OCI-LY1 (cell line): ENCODE data around the gene CUEDC1.

Source experiments
- H2AFZ ChIP-seq: fragments of 200-600 bp; sonication (generic), shearing (Covaris generic); 2 replicates; pipeline ENCODE4 v1.6.0; 2014; ENCODE audit warnings: antibody characterized with exemption, mild to moderate bottlenecking, low read length
- H3F3A ChIP-seq: fragments of 200-600 bp; sonication (generic), shearing (Covaris generic); 2 replicates; pipeline ENCODE4 v1.6.0; 2014; ENCODE audit warnings: mild to moderate bottlenecking, antibody characterized with exemption, low read length, moderate library complexity; ENCODE audit not compliant: insufficient read depth
- H3K27ac ChIP-seq: fragments of 200-600 bp; sonication (generic); 2 replicates; pipeline ENCODE4 v1.5.1; 2014; ENCODE audit warnings: low read length, mixed run types, mild to moderate bottlenecking, low read depth; ENCODE audit not compliant: poor library complexity, severe bottlenecking
- H3K27me3 ChIP-seq: fragments of 200-600 bp; sonication (generic); 2 replicates; pipeline ENCODE4 v1.6.0; 2014; ENCODE audit warnings: antibody characterized with exemption, mild to moderate bottlenecking, low read length, moderate library complexity; ENCODE audit not compliant: insufficient read depth
- H3K36me3 ChIP-seq: fragments of 200-600 bp; sonication (generic); 2 replicates; pipeline ENCODE4 v1.6.1; 2014; ENCODE audit warnings: mild to moderate bottlenecking, antibody characterized with exemption, low read length, moderate library complexity, mixed read lengths; ENCODE audit not compliant: insufficient read depth
- H3K4me1 ChIP-seq: fragments of 200-600 bp; sonication (generic); 2 replicates; pipeline ENCODE4 v1.5.1; 2014; ENCODE audit warnings: mild to moderate bottlenecking, low read length, moderate library complexity; ENCODE audit not compliant: insufficient read depth, severe bottlenecking
- H3K4me2 ChIP-seq: fragments of 200-600 bp; sonication (generic), shearing (Covaris generic); 2 replicates; pipeline ENCODE4 v1.6.1; 2014; ENCODE audit warnings: low read length
- H3K4me3 ChIP-seq: fragments of 200-600 bp; sonication (generic); 2 replicates; pipeline ENCODE4 v1.5.1; 2014; ENCODE audit warnings: low read length, low read depth, mild to moderate bottlenecking, mixed read lengths; ENCODE audit not compliant: poor library complexity, severe bottlenecking
- H3K79me2 ChIP-seq: fragments of 200-600 bp; shearing (Covaris generic); 2 replicates; pipeline ENCODE4 v1.6.1; 2016; ENCODE audit warnings: mixed run types, low read length, mixed read lengths; ENCODE audit not compliant: insufficient read depth
- H3K9ac ChIP-seq: fragments of 200-600 bp; sonication (generic), shearing (Covaris generic); 2 replicates; pipeline ENCODE4 v1.6.1; 2014; ENCODE audit warnings: mild to moderate bottlenecking, low read length, mixed read lengths
- H3K9me2 ChIP-seq: fragments of 200-600 bp; sonication (generic), shearing (Covaris generic); 2 replicates; pipeline ENCODE4 v1.6.1; 2014; ENCODE audit warnings: low read depth, mild to moderate bottlenecking, low read length, mixed read lengths
- H3K9me3 ChIP-seq: fragments of 200-600 bp; shearing (Covaris generic); 2 replicates; pipeline ENCODE4 v1.6.1; 2014; ENCODE audit warnings: low read length, mixed read lengths
- H4K20me1 ChIP-seq: fragments of 200-600 bp; sonication (generic), shearing (Covaris generic); 2 replicates; pipeline ENCODE4 v1.6.0; 2016; ENCODE audit warnings: mild to moderate bottlenecking, low read length; ENCODE audit not compliant: insufficient read depth
- EZH2 ChIP-seq: fragments of 200-600 bp; sonication (generic), shearing (Covaris generic); IDR thresholded peaks from 2 replicates; pipeline ENCODE4 v1.8.0; 2017; ENCODE audit warnings: borderline replicate concordance, mixed run types, mild to moderate bottlenecking, antibody characterized with exemption, low read length, moderate library complexity, mixed read lengths
- TF ChIP-seq, protein P1 (sequence below): fragments of 200-600 bp; sonication (generic), shearing (Covaris generic); IDR thresholded peaks from 2 replicates; pipeline ENCODE4 v1.5.1; 2017; ENCODE audit warnings: mild to moderate bottlenecking, antibody characterized with exemption, low read length, moderate library complexity, mixed read lengths

Gene CUEDC1

DNA sequence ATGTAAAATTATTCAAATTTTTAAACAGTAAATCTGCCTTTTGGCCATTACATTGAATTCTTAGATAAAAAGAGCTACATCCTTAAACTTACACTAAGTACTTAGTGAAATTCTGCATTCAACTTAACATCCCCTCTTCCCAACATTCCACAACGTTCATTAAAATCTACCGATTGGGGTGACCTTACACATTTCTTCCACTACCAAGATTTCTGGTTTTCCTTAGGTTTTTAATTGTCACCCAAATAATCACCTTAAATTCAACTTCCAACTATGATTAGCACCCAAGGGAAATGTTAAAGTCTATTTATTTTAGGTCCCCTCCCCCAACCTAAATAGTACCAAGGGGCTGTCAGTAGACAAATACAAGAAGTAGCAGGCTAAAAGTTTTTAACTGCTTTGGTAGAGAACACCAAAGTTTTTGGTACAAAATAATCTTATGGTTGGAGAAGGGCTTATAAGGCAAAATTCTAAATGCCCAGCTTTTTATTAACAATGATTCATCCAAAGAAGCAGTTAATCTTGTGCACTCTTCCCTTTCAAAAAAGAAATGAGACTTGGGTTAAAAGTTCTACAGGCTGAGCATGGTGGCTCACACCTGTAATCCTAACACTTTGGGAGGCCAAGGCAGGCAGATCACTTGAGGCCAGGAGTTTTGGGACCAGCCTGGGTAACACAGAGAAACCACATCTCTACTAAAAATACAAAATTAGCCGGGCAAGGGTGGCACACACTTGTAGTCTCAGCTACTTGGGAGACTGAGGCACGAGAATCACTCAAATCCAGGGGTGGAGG, 47.1 kb upstream of the CUEDC1 start:
- TF ChIP-seq, protein P1, sequence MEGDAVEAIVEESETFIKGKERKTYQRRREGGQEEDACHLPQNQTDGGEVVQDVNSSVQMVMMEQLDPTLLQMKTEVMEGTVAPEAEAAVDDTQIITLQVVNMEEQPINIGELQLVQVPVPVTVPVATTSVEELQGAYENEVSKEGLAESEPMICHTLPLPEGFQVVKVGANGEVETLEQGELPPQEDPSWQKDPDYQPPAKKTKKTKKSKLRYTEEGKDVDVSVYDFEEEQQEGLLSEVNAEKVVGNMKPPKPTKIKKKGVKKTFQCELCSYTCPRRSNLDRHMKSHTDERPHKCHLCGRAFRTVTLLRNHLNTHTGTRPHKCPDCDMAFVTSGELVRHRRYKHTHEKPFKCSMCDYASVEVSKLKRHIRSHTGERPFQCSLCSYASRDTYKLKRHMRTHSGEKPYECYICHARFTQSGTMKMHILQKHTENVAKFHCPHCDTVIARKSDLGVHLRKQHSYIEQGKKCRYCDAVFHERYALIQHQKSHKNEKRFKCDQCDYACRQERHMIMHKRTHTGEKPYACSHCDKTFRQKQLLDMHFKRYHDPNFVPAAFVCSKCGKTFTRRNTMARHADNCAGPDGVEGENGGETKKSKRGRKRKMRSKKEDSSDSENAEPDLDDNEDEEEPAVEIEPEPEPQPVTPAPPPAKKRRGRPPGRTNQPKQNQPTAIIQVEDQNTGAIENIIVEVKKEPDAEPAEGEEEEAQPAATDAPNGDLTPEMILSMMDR: no peak
- no peak for TF ChIP-seq EZH2
- no peak overlapping the region for H3K9ac ChIP-seq
- no peaks in the 10 kb centered on the region for H3K27me3 ChIP-seq
- H2AFZ ChIP-seq: no peak overlapping the region
- H3K4me3 ChIP-seq: no peak overlapping the region
- H3K4me1 ChIP-seq: peaks cover 45% of the 10 kb centered on the region
- peaks cover 95% of the 10 kb centered on the region for H3K36me3 ChIP-seq
- peak overlapping the region; percentile 19; the same call in 1 of the 2 replicates for H3K4me2 ChIP-seq
- no peaks in the 10 kb centered on the region for H3K9me2 ChIP-seq
- peaks cover 35% of the 10 kb centered on the region for H3K79me2 ChIP-seq
- H3F3A ChIP-seq: peaks cover 26% of the 10 kb centered on the region; the same call in 1 of the 2 replicates
- no peaks in the 10 kb centered on the region for H3K9me3 ChIP-seq
- no peaks in the 10 kb centered on the region; the same call in 1 of the 2 replicates for H4K20me1 ChIP-seq
- peak overlapping the region; percentile 15 for H3K27ac ChIP-seq

DNA sequence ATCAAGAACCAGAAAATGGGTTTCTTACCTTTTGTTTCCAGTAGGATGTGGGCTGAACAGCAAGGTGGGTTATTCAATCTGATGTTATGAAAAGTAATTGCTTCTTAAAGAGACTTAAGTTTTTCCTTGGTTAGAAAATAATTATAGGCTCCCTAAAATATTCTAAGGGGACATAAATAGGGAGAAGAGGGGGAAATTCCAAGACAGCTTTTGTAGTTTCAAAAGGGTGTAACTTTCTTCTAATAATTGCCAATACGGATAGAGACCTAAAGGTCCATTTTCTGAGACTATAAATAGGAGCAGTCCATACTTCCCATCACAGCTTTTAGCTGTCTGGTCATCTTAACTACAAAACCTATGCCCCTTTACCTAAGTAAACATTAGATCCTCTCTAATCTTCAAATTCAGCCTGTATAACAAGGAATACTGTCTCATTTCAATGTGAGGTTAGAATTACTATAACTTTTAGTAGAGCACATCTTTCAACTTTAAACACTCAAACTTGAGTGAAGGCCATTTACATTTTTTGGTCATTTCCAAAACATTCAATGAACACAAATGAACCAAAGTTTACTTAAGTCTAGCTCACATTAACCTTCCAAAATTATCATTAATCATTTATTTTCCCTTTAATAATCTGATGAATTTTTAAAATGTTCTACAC, 46.4 kb upstream of the CUEDC1 start:
- H4K20me1 ChIP-seq: no peaks in the 10 kb centered on the region; the same call in 1 of the 2 replicates
- H3K9me3 ChIP-seq: no peaks in the 10 kb centered on the region
- no peak overlapping the region for H3K4me2 ChIP-seq
- no peaks in the 10 kb centered on the region for H3K27me3 ChIP-seq
- H3K36me3 ChIP-seq: peaks cover 98% of the 10 kb centered on the region
- peaks cover 45% of the 10 kb centered on the region for H3K4me1 ChIP-seq
- peak overlapping the region; percentile 15 for H3K27ac ChIP-seq
- peaks cover 31% of the 10 kb centered on the region for H3K79me2 ChIP-seq
- TF ChIP-seq, protein P1: no peak
- no peak for TF ChIP-seq EZH2
- peaks cover 33% of the 10 kb centered on the region; the same call in 1 of the 2 replicates for H3F3A ChIP-seq
- no peak overlapping the region for H3K9ac ChIP-seq
- no peaks in the 10 kb centered on the region for H3K9me2 ChIP-seq
- no peak overlapping the region for H3K4me3 ChIP-seq
- no peak overlapping the region for H2AFZ ChIP-seq

DNA sequence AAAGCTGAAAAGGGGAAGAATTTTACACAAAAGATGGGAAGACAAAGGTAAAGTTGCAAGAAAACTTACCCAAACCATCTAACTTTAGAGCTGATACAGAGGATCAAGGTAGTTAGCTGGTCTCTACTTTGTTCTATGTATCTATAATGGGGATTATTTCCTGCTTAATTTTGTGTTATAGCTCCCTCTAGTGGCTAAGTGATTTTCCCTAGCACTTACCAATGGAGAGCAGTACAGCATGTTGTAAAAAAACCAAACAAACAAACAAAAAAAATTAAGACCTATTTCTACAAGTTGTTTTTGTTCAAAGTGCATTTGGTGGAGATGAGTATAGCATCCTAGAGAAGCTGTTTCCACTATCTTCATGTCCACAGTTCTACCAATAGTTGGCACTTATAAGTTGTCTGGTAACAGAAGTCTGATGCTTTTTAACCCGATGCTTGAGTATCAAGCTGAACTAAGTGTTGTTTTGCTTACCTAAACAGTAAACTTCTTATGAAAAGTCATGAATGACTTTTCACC, 44.3 kb upstream of the CUEDC1 start:
- Histone ChIP-seq H4K20me1 (no peaks in the 10 kb centered on the region), H3K9me2 (no peaks in the 10 kb centered on the region), H3K79me2 (peaks cover 11% of the 10 kb centered on the region), H3K36me3 (peaks cover 78% of the 10 kb centered on the region), H3K4me1 (peaks cover 32% of the 10 kb centered on the region), H3K27me3 (no peaks in the 10 kb centered on the region), H3K27ac (no peak overlapping the region), H3K4me2 (no peak overlapping the region), H3K4me3 (no peak overlapping the region), H3F3A (peaks cover 33% of the 10 kb centered on the region; the same call in 1 of the 2 replicates), H2AFZ (no peak overlapping the region), H3K9me3 (no peaks in the 10 kb centered on the region), H3K9ac (no peak overlapping the region)
- TF ChIP-seq, protein P1: peak; percentile 90
- no peak for TF ChIP-seq EZH2
